GM21529 (cell line): ENCODE measurements around the gene ASB16.

Experiments used
- ATAC-seq: cut with Tn5 transposase; IDR thresholded peaks from one replicate; pipeline ENCODE4 v1.9.1; 2021; ENCODE audit not compliant: unreplicated experiment

The ASB16 gene

GRCh38 chr17:44207743-44208142 is 37.2 kb downstream of the ASB16 start:
- ATAC-seq = no peak

- ATAC-seq = no peak
Measured at GRCh38 chr17:44209786-44210341, 39.4 kb downstream of the ASB16 start.

- peak; percentile 76 for ATAC-seq
Measured at GRCh38 chr17:44210342-44211192, 40.1 kb downstream of the ASB16 start.

GRCh38 chr17:44211281-44212265 is 41.1 kb downstream of the ASB16 start:
- ATAC-seq = no peak

- no peak for ATAC-seq
Measured at GRCh38 chr17:44212507-44213402, 42.3 kb downstream of the ASB16 start.

- ATAC-seq = no peak
Measured at GRCh38 chr17:44213403-44214229, 43.1 kb downstream of the ASB16 start.

- no peak for ATAC-seq
Measured at GRCh38 chr17:44214230-44214494, 43.7 kb downstream of the ASB16 start.

- ATAC-seq = no peak
Measured at GRCh38 chr17:44214896-44215295, 44.4 kb downstream of the ASB16 start.

GRCh38 chr17:44216173-44216572 is 45.7 kb downstream of the ASB16 start:
- ATAC-seq = no peak

- ATAC-seq = no peak
Measured at GRCh38 chr17:44216694-44217093, 46.2 kb downstream of the ASB16 start.

GRCh38 chr17:44217738-44218343 is 47.3 kb downstream of the ASB16 start:
- no peak for ATAC-seq

GRCh38 chr17:44218344-44219107 is 48.0 kb downstream of the ASB16 start:
- ATAC-seq = peak; percentile 23

- ATAC-seq = peak; percentile 37
Measured at GRCh38 chr17:44219108-44219615, 48.7 kb downstream of the ASB16 start.

- ATAC-seq = peak; percentile 4
Measured at GRCh38 chr17:44219616-44220212, 49.2 kb downstream of the ASB16 start, which contains the start of gene UBTF. TSS of gene UBTF (minus strand) at chr17:44219675. CDS start at chr17:44218229, 1,446 bp downstream.

- ATAC-seq = peak; percentile 4
Measured at GRCh38 chr17:44220213-44221083, 49.9 kb downstream of the ASB16 start.

GRCh38 chr17:44221084-44221861 is 50.8 kb downstream of the ASB16 start:
- no peak for ATAC-seq
